ENCODE data around the gene TTC23.

GRCh38 chr15:99113547-99114271 lies 135.7 kb downstream of the TTC23 start:
- TF ChIP-seq, protein P1, sequence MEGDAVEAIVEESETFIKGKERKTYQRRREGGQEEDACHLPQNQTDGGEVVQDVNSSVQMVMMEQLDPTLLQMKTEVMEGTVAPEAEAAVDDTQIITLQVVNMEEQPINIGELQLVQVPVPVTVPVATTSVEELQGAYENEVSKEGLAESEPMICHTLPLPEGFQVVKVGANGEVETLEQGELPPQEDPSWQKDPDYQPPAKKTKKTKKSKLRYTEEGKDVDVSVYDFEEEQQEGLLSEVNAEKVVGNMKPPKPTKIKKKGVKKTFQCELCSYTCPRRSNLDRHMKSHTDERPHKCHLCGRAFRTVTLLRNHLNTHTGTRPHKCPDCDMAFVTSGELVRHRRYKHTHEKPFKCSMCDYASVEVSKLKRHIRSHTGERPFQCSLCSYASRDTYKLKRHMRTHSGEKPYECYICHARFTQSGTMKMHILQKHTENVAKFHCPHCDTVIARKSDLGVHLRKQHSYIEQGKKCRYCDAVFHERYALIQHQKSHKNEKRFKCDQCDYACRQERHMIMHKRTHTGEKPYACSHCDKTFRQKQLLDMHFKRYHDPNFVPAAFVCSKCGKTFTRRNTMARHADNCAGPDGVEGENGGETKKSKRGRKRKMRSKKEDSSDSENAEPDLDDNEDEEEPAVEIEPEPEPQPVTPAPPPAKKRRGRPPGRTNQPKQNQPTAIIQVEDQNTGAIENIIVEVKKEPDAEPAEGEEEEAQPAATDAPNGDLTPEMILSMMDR (IDR thresholded peaks at IDR 0.05; ENCODE audit: insufficient read depth, low read length), result no peak
- no peak for TF ChIP-seq SPI1 (IDR thresholded peaks at IDR 0.05; ENCODE audit: borderline replicate concordance, low read depth)
- TF ChIP-seq POLR2AphosphoS5 (IDR thresholded peaks at IDR 0.05; ENCODE audit: low read depth), result no peak
- no peak for TF ChIP-seq GABPA (IDR thresholded peaks at IDR 0.05; ENCODE audit: low read depth)
